H9 (cell line): ENCODE measurements around the gene KLHL4. TPM values are rescaled to one million over a fixed set of nuclear protein-coding genes. Genes with fewer than 3 reads are reported as not detected.

Source experiments
- DNase-seq: peaks from one replicate; pipeline ENCODE4 v3.0.0-alpha.2; 2017
- H2AFZ ChIP-seq: one replicate; pipeline ENCODE4 v1.6.1; 2013; ENCODE audit warnings: mild to moderate bottlenecking, low read length, control low read depth, moderate library complexity
- H2AK5ac ChIP-seq: 2 replicates; pipeline ENCODE4 v1.6.1; 2013; ENCODE audit warnings: low read length, control low read depth, mixed read lengths; ENCODE audit not compliant: insufficient read length
- H2BK120ac ChIP-seq: one replicate; pipeline ENCODE4 v1.6.1; 2013; ENCODE audit warnings: low read depth, mild to moderate bottlenecking, low read length, control low read depth, inconsistent platforms; ENCODE audit not compliant: poor library complexity, severe bottlenecking
- H2BK12ac ChIP-seq: 2 replicates; pipeline ENCODE4 v1.6.1; 2013; ENCODE audit warnings: low read length, control low read depth, mixed read lengths, low read depth; ENCODE audit not compliant: insufficient read length
- H2BK15ac ChIP-seq: 2 replicates; pipeline ENCODE4 v1.6.1; 2013; ENCODE audit warnings: low read depth, low read length, control low read depth
- H2BK20ac ChIP-seq: one replicate; pipeline ENCODE4 v1.6.1; 2013; ENCODE audit warnings: low read depth, mild to moderate bottlenecking, low read length, control low read depth, inconsistent platforms; ENCODE audit not compliant: poor library complexity, severe bottlenecking
- H2BK5ac ChIP-seq: 2 replicates; pipeline ENCODE4 v1.6.1; 2013; ENCODE audit warnings: low read length, control low read depth, mixed read lengths; ENCODE audit not compliant: insufficient read length
- H3K14ac ChIP-seq: 2 replicates; pipeline ENCODE4 v1.6.1; 2013; ENCODE audit warnings: low read length, control low read depth; ENCODE audit not compliant: insufficient read depth
- H3K18ac ChIP-seq: 2 replicates; pipeline ENCODE4 v1.6.1; 2013; ENCODE audit warnings: low read depth, mild to moderate bottlenecking, mixed read lengths, low read length, control low read depth; ENCODE audit not compliant: insufficient read length
- H3K23ac ChIP-seq: 2 replicates; pipeline ENCODE4 v1.6.1; 2013; ENCODE audit warnings: low read length, control low read depth, mixed read lengths, low read depth; ENCODE audit not compliant: insufficient read length
- H3K23me2 ChIP-seq: 2 replicates; pipeline ENCODE4 v1.6.1; 2013; ENCODE audit warnings: low read depth, mild to moderate bottlenecking, mixed read lengths, low read length, control low read depth; ENCODE audit not compliant: insufficient read length, poor library complexity, severe bottlenecking
- H3K27ac ChIP-seq: 2 replicates; pipeline ENCODE4 v1.5.1; 2013; ENCODE audit warnings: low read length, control low read depth, mixed read lengths, low read depth; ENCODE audit not compliant: insufficient read length
- H3K27me3 ChIP-seq: 2 replicates; pipeline ENCODE4 v1.6.1; 2013; ENCODE audit warnings: low read length, control low read depth, inconsistent platforms; ENCODE audit not compliant: insufficient read depth
- H3K4ac ChIP-seq: 2 replicates; pipeline ENCODE4 v1.6.1; 2013; ENCODE audit warnings: low read depth, mild to moderate bottlenecking, control low read depth, inconsistent platforms, low read length, moderate library complexity
- H3K4me1 ChIP-seq: 2 replicates; pipeline ENCODE4 v1.6.1; 2013; ENCODE audit warnings: low read length, control low read depth, inconsistent platforms; ENCODE audit not compliant: insufficient read depth
- H3K4me2 ChIP-seq: 2 replicates; pipeline ENCODE4 v1.6.1; 2013; ENCODE audit warnings: low read length, control low read depth, mixed read lengths; ENCODE audit not compliant: insufficient read length, insufficient read depth
- H3K56ac ChIP-seq: 2 replicates; pipeline ENCODE4 v1.6.1; 2013; ENCODE audit warnings: low read depth, mild to moderate bottlenecking, mixed read lengths, low read length, control low read depth; ENCODE audit not compliant: insufficient read length
- H3K79me1 ChIP-seq: 2 replicates; pipeline ENCODE4 v1.6.1; 2013; ENCODE audit warnings: low read depth, mild to moderate bottlenecking, moderate library complexity, low read length, control low read depth, inconsistent platforms; ENCODE audit not compliant: insufficient read depth, poor library complexity, severe bottlenecking
- H3K79me2 ChIP-seq: 2 replicates; pipeline ENCODE4 v1.6.1; 2013; ENCODE audit warnings: low read length, control low read depth, inconsistent platforms; ENCODE audit not compliant: insufficient read depth
- H3K9ac ChIP-seq: 2 replicates; pipeline ENCODE4 v1.6.1; 2013; ENCODE audit warnings: low read length, control low read depth, mixed read lengths; ENCODE audit not compliant: insufficient read length; ENCODE audit errors: extremely low read depth
- H3K9me3 ChIP-seq: one replicate; pipeline ENCODE4 v1.6.1; 2013; ENCODE audit warnings: low read depth, low read length, inconsistent platforms; ENCODE audit not compliant: control insufficient read depth
- H3T11ph ChIP-seq: one replicate; pipeline ENCODE4 v1.6.1; 2013; ENCODE audit warnings: mild to moderate bottlenecking, low read length, control low read depth, inconsistent platforms
- H4K20me1 ChIP-seq: one replicate; pipeline ENCODE4 v1.6.1; 2013; ENCODE audit not compliant: control insufficient read depth, insufficient read length, insufficient read depth
- H4K5ac ChIP-seq: 2 replicates; pipeline ENCODE4 v1.6.1; 2013; ENCODE audit warnings: low read depth, mild to moderate bottlenecking, mixed read lengths, low read length, control low read depth; ENCODE audit not compliant: insufficient read length
- H4K8ac ChIP-seq: replicated peaks from 2 replicates; pipeline ENCODE4 v1.6.1; 2013; ENCODE audit warnings: low read length, control low read depth, mixed read lengths, low read depth; ENCODE audit not compliant: insufficient read length
- H4K91ac ChIP-seq: 2 replicates; pipeline ENCODE4 v1.6.1; 2013; ENCODE audit warnings: low read depth, mild to moderate bottlenecking, moderate library complexity, mixed read lengths, low read length, control low read depth; ENCODE audit not compliant: insufficient read length
- H3K27ac Mint-ChIP-seq, 3 experiments: 2 replicates in 2 of 3; 3 replicates in 1 of 3; pipeline ENCODE4 v1.8.0; 2020 to 2021; ENCODE audit warnings: mixed read lengths in 3 of 3, mild to moderate bottlenecking in 1 of 3, moderate library complexity in 1 of 3
- H3K27me3 Mint-ChIP-seq: 2 replicates; pipeline ENCODE4 v1.8.0; 2021; ENCODE audit warnings: low read depth, mild to moderate bottlenecking, moderate library complexity, mixed read lengths
- H3K36me3 Mint-ChIP-seq, 3 experiments: 2 replicates in 2 of 3; 3 replicates in 1 of 3; pipeline ENCODE4 v1.8.0; 2020 to 2021; ENCODE audit warnings: low read depth in 3 of 3, mixed read lengths in 3 of 3; ENCODE audit not compliant: insufficient read depth in 1 of 3
- H3K4me1 Mint-ChIP-seq, 2 experiments: 2 replicates each; pipeline ENCODE4 v1.8.0; 2020; ENCODE audit warnings: mixed read lengths in 2 of 2
- H3K4me3 Mint-ChIP-seq, 2 experiments: 2 replicates in 1 of 2; 3 replicates in 1 of 2; pipeline ENCODE4 v1.8.0; 2020 to 2021; ENCODE audit warnings: mild to moderate bottlenecking in 2 of 2, mixed read lengths in 2 of 2, moderate library complexity in 1 of 2
- H3K9me3 Mint-ChIP-seq, 2 experiments: 2 replicates in 1 of 2; 3 replicates in 1 of 2; pipeline ENCODE4 v1.8.0; 2020; ENCODE audit warnings: mild to moderate bottlenecking in 2 of 2, mixed read lengths in 2 of 2, moderate library complexity in 1 of 2
- WGBS: extraction: QIAGEN DNeasy Blood & Tissue Kit; methylation state at CpG from one replicate; pipeline ENCODE4 v1.1.7; 2013; ENCODE audit warnings: missing lambda C conversion rate, low lambda C conversion rate, mixed read lengths; ENCODE audit not compliant: insufficient read length; ENCODE audit errors: extremely low coverage; 5-methylcytosine and 5-hydroxymethylcytosine counted together
- total RNA-seq: library from RNA; stranded (reverse); gene quantifications from 2 replicates; pipeline ENCODE4 v1.2.1, GENCODE V29; 2021
- TF ChIP-seq, protein P1 (sequence below): fragments of 200-600 bp; sonication (generic); conservative IDR thresholded peaks from 3 replicates; pipeline ENCODE4 v1.8.0; 2021; ENCODE audit warnings: antibody characterized with exemption, mild to moderate bottlenecking

The KLHL4 gene
- total RNA-seq, 1 experiment from 2014 or later = 22.3 TPM

DNA sequence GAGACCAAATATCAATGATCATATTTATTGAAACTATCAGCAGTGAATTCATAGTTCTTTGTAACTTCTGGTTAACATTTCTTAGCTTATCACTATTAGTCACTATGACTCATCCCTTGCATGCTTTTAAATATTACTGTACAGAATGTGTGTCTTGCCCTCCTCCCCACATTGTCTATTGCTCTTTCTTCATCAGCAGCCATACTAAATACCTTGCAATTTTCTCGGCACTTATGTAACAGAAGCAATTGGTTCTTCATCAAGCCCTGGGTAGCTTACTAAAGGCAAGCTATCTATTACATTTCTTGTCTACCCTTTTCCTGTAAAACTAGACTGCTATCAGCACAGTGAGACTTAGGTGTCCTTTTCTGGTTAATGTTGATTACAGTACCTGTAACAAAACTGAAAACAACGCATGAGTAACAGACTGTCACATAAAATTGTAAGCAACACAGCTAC, 8.2 kb downstream of the KLHL4 start:
- no peak overlapping the region for H3K18ac ChIP-seq
- no peak overlapping the region for H3K27ac Mint-ChIP-seq
- no peak overlapping the region for H3K14ac ChIP-seq
- no CpG with 5 or more reads among the region's 2 CpGs for WGBS
- no peak overlapping the region for H3K4ac ChIP-seq
- peaks cover 0 to 11% of the 10 kb centered on the region in 2 experiments; a peak in 3 of 5 replicates for H3K9me3 Mint-ChIP-seq
- no peak overlapping the region for H3K56ac ChIP-seq
- H3K9ac ChIP-seq = no peak overlapping the region
- H4K5ac ChIP-seq = no peak overlapping the region
- no peak overlapping the region for H3K4me3 Mint-ChIP-seq
- H3K27me3 Mint-ChIP-seq = no peaks in the 10 kb centered on the region
- no peak overlapping the region for H3T11ph ChIP-seq
- H3K4me1 Mint-ChIP-seq = peaks cover 3 to 14% of the 10 kb centered on the region in 2 experiments; a peak in 2 of 4 replicates
- no peak overlapping the region for H2BK15ac ChIP-seq
- H3K79me2 ChIP-seq = no peaks in the 10 kb centered on the region; the same call in 1 of the 2 replicates
- no peaks in the 10 kb centered on the region for H4K20me1 ChIP-seq
- no peak overlapping the region for H4K91ac ChIP-seq
- H2BK5ac ChIP-seq = no peak overlapping the region
- H3K27ac ChIP-seq = no peak overlapping the region
- H2BK20ac ChIP-seq = no peak overlapping the region
- no peak overlapping the region for H2BK12ac ChIP-seq
- H3K4me1 ChIP-seq = no peaks in the 10 kb centered on the region
- no peaks in the 10 kb centered on the region for H3K27me3 ChIP-seq
- no peak overlapping the region for H2AFZ ChIP-seq
- TF ChIP-seq, protein P1, sequence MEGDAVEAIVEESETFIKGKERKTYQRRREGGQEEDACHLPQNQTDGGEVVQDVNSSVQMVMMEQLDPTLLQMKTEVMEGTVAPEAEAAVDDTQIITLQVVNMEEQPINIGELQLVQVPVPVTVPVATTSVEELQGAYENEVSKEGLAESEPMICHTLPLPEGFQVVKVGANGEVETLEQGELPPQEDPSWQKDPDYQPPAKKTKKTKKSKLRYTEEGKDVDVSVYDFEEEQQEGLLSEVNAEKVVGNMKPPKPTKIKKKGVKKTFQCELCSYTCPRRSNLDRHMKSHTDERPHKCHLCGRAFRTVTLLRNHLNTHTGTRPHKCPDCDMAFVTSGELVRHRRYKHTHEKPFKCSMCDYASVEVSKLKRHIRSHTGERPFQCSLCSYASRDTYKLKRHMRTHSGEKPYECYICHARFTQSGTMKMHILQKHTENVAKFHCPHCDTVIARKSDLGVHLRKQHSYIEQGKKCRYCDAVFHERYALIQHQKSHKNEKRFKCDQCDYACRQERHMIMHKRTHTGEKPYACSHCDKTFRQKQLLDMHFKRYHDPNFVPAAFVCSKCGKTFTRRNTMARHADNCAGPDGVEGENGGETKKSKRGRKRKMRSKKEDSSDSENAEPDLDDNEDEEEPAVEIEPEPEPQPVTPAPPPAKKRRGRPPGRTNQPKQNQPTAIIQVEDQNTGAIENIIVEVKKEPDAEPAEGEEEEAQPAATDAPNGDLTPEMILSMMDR = no peak
- DNase-seq = no peak
- no peak overlapping the region for H2BK120ac ChIP-seq
- H3K36me3 Mint-ChIP-seq = peaks cover 5 to 30% (median 7%) of the 10 kb centered on the region in 3 experiments; a peak in 4 of 7 replicates
- H3K23ac ChIP-seq = no peak overlapping the region
- no peak overlapping the region for H2AK5ac ChIP-seq
- H3K79me1 ChIP-seq = no peaks in the 10 kb centered on the region
- H3K4me2 ChIP-seq = no peak overlapping the region
- H3K9me3 ChIP-seq = no peaks in the 10 kb centered on the region
- H4K8ac ChIP-seq = no peak overlapping the region
- H3K23me2 ChIP-seq = no peaks in the 10 kb centered on the region
